HG03439 (cell line): ENCODE measurements around the gene BABAM2.

Experiments
- ATAC-seq: cut with Tn5 transposase; IDR thresholded peaks from one replicate; pipeline ENCODE4 v1.9.1; 2021; ENCODE audit warnings: mild to moderate bottlenecking, moderate library complexity; ENCODE audit not compliant: unreplicated experiment

BABAM2 gene

GRCh38 chr2:28269019-28269784 lies 378.7 kb downstream of the BABAM2 start:
- ATAC-seq: no peak

- ATAC-seq: no peak
These were observed 380.1 kb downstream of the BABAM2 start for GRCh38 chr2:28270456-28271152.

- ATAC-seq: no peak
These were observed 380.8 kb downstream of the BABAM2 start for GRCh38 chr2:28271231-28271918.

GRCh38 chr2:28271919-28272250 lies 381.4 kb downstream of the BABAM2 start:
- ATAC-seq: no peak

- no peak for ATAC-seq
These were observed 383.2 kb downstream of the BABAM2 start for GRCh38 chr2:28273751-28274150.

- ATAC-seq: no peak
These were observed 384.6 kb downstream of the BABAM2 start for GRCh38 chr2:28274911-28275685.

- peak; percentile 59 for ATAC-seq
These were observed 385.6 kb downstream of the BABAM2 start for GRCh38 chr2:28276076-28276618.

GRCh38 chr2:28276807-28277206 lies 386.3 kb downstream of the BABAM2 start:
- no peak for ATAC-seq

GRCh38 chr2:28277466-28277865 lies 386.9 kb downstream of the BABAM2 start:
- ATAC-seq: no peak

GRCh38 chr2:28279371-28279770 lies 388.8 kb downstream of the BABAM2 start:
- no peak for ATAC-seq

- no peak for ATAC-seq
These were observed 390.1 kb downstream of the BABAM2 start for GRCh38 chr2:28280619-28281018.

GRCh38 chr2:28281739-28282138 lies 391.2 kb downstream of the BABAM2 start:
- no peak for ATAC-seq

GRCh38 chr2:28282248-28282647 lies 391.7 kb downstream of the BABAM2 start:
- no peak for ATAC-seq

GRCh38 chr2:28282861-28283646 lies 392.5 kb downstream of the BABAM2 start:
- no peak for ATAC-seq

- no peak for ATAC-seq
These were observed 393.3 kb downstream of the BABAM2 start for GRCh38 chr2:28283861-28284260.

GRCh38 chr2:28286678-28287077 lies 396.1 kb downstream of the BABAM2 start:
- ATAC-seq: no peak

GRCh38 chr2:28287256-28287915 lies 396.9 kb downstream of the BABAM2 start:
- no peak for ATAC-seq

GRCh38 chr2:28288620-28289019 lies 398.1 kb downstream of the BABAM2 start:
- ATAC-seq: no peak

- no peak for ATAC-seq
These were observed 401.4 kb downstream of the BABAM2 start for GRCh38 chr2:28291811-28292440.
